Mucosa of rectum (tissue), 2 donors: ENCODE results near the gene INSC.

Source experiments
- H3K27ac ChIP-seq, 2 donors: one replicate each; pipeline ENCODE4 v1.7.0; 2013; ENCODE audit warnings: inconsistent platforms in 2 of 2, low read depth in 2 of 2, low read length in 2 of 2
- H3K27me3 ChIP-seq, 2 donors: one replicate each; pipeline ENCODE4 v1.7.0; 2013; ENCODE audit warnings: low read length in 2 of 2; ENCODE audit not compliant: control insufficient read depth in 2 of 2, insufficient read depth in 2 of 2
- H3K36me3 ChIP-seq, 2 donors: one replicate each; pipeline ENCODE4 v1.7.0; 2013; ENCODE audit warnings: low read length in 2 of 2; ENCODE audit not compliant: control insufficient read depth in 2 of 2, insufficient read depth in 2 of 2
- H3K4me1 ChIP-seq, 2 donors: one replicate each; pipeline ENCODE4 v1.7.0; 2013; ENCODE audit warnings: low read length in 2 of 2, mild to moderate bottlenecking in 1 of 2; ENCODE audit not compliant: control insufficient read depth in 2 of 2, insufficient read depth in 2 of 2
- H3K4me3 ChIP-seq, 2 donors: one replicate each; pipeline ENCODE4 v1.7.0; 2013; ENCODE audit warnings: low read length in 2 of 2
- H3K9ac ChIP-seq, 2 donors: one replicate each; pipeline ENCODE4 v1.7.0; 2013; ENCODE audit warnings: low read length in 2 of 2, low read depth in 1 of 2, mild to moderate bottlenecking in 1 of 2
- H3K9me3 ChIP-seq, 2 donors: one replicate each; pipeline ENCODE4 v1.7.0; 2013; ENCODE audit warnings: low read length in 2 of 2; ENCODE audit not compliant: control insufficient read depth in 2 of 2
- donor health status: healthy.
- donor health status: Normal muscosa, but diverticular disease.

Gene INSC

DNA sequence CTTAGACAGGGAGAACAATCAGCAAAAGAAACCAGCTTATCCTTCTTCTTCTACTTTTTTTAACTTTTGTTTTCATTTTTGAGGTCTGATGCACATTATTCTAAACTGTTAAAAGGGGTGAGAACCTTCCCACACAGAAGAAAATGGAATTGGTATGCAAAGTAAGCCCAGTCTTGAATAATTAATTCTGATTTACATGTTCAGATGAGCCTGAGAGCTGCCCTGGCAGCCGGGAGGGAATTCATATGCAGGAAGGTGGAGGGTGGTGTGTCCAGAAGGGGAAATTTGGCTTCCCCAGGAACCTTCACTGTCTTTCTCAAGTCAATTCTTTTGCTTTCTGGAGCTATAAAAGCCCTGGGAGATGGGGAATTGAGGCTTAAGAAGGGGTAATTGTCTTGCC lies 181.0 kb downstream of the INSC start:
- no peak overlapping the region for H3K9ac ChIP-seq
- H3K36me3 ChIP-seq = no peaks in the 10 kb centered on the region

More for the DNA sequence above, 181.0 kb downstream of the INSC start:
- no peaks in the 10 kb centered on the region for H3K9me3 ChIP-seq
- H3K27me3 ChIP-seq = no peaks in the 10 kb centered on the region
- H3K27ac ChIP-seq = no peak overlapping the region
- H3K4me3 ChIP-seq = no peak overlapping the region
- H3K4me1 ChIP-seq = no peaks in the 10 kb centered on the region
